Vagina (tissue), 2 donors: ENCODE data around the gene DDX20. TPM values are rescaled to one million over a fixed set of nuclear protein-coding genes. Genes with fewer than 3 reads are reported as not detected.

Experiments
- DNase-seq, 2 donors: peaks; one replicate each; pipeline ENCODE4 v3.0.0-alpha.2; 2017; ENCODE audit errors: extremely low spot score in 2 of 2
- H3K27ac ChIP-seq: fragments of 200-600 bp; sonication (generic); one replicate; pipeline ENCODE4 v1.5.1; 2019
- H3K27me3 ChIP-seq: fragments of 200-600 bp; sonication (generic); one replicate; pipeline ENCODE4 v1.5.1; 2019
- H3K36me3 ChIP-seq, 2 donors: fragments of 200-600 bp; sonication (generic); one replicate each; pipeline ENCODE4 v1.5.1; 2017 to 2019
- H3K4me1 ChIP-seq: fragments of 200-600 bp; sonication (generic); one replicate; pipeline ENCODE4 v1.5.1; 2019
- H3K4me3 ChIP-seq, 2 donors: fragments of 200-600 bp; sonication (generic); 1 replicate in 1 of 2; 2 replicates in 1 of 2; pipeline ENCODE4 v1.5.1; 2016 to 2019
- H3K9me3 ChIP-seq: fragments of 200-600 bp; sonication (generic); one replicate; pipeline ENCODE4 v1.5.1; 2019
- CTCF ChIP-seq, 3 experiments: fragments of 450-650 bp in 2 of 3; fragments of 200-600 bp in 1 of 3; sonication (generic) in 1 of 3; IDR thresholded peaks; one replicate each; pipeline ENCODE4 v1.5.1; 2017 to 2019; ENCODE audit warnings: antibody characterized with exemption in 3 of 3, mild to moderate bottlenecking in 2 of 3, moderate library complexity in 2 of 3
- POLR2A ChIP-seq, 2 donors: fragments of 450-650 bp; IDR thresholded peaks; one replicate each; pipeline ENCODE4 v1.6.1; 2017; ENCODE audit warnings: antibody characterized with exemption in 2 of 2, mild to moderate bottlenecking in 2 of 2, moderate library complexity in 2 of 2
- POLR2AphosphoS5 ChIP-seq, 2 donors: sonication (generic); formaldehyde crosslinking; IDR thresholded peaks; one replicate each; pipeline ENCODE4 v1.9.0; 2017; ENCODE audit warnings: antibody characterized with exemption in 2 of 2, mild to moderate bottlenecking in 2 of 2, low read depth in 1 of 2; ENCODE audit not compliant: insufficient read depth in 1 of 2
- intact Hi-C: fragments of 100-400 bp; cut with DNase I; formaldehyde crosslinking; loops from one replicate; pipeline ENCODE4 v1.15.1; 2023
- total RNA-seq: library from RNA; depleted of rRNA; stranded (reverse); fragments of >200 nt; gene quantifications from one replicate; pipeline ENCODE4 v1.2.3, GENCODE V29; 2016

Gene DDX20
- total RNA-seq, 1 donor from 2014 or later: 16.2 TPM

- H3K4me3 ChIP-seq: no peak overlapping the region
- H3K27ac ChIP-seq: no peak overlapping the region
- H3K27me3 ChIP-seq: no peaks in the 10 kb centered on the region
- peak in 1 of 2 donors; percentile 64 for DNase-seq
- H3K4me1 ChIP-seq: peaks cover 5% of the 10 kb centered on the region
- TF ChIP-seq POLR2A (IDR thresholded peaks at IDR 0.05) (no peak), POLR2AphosphoS5 (IDR thresholded peaks at IDR 0.05; ENCODE audit: insufficient read depth in 1 of 2, low read depth in 1 of 2) (no peak), CTCF (IDR thresholded peaks at IDR 0.05) (no peak)
- no peaks in the 10 kb centered on the region for H3K36me3 ChIP-seq
- intact Hi-C loops: loop anchor here (10.0 kb wide), 1 partner anchor 238 kb away; the partner anchor contains the start of genes ADORA3 and TMIGD3
- no peaks in the 10 kb centered on the region for H3K9me3 ChIP-seq
Observed at GRCh38 chr1:111742938-111743549, 12.7 kb upstream of the DDX20 start.

- H3K27me3 ChIP-seq: no peaks in the 10 kb centered on the region
- H3K36me3 ChIP-seq: no peaks in the 10 kb centered on the region
- H3K4me3 ChIP-seq: no peak overlapping the region
- peak; percentile 64 to 70 for DNase-seq
- H3K9me3 ChIP-seq: no peaks in the 10 kb centered on the region
- H3K27ac ChIP-seq: no peak overlapping the region
- TF ChIP-seq POLR2AphosphoS5 (IDR thresholded peaks at IDR 0.05; ENCODE audit: insufficient read depth in 1 of 2, low read depth in 1 of 2): no peak
- no peaks in the 10 kb centered on the region for H3K4me1 ChIP-seq
- intact Hi-C loops: loop anchor here (10.0 kb wide), 1 partner anchor 239 kb away; the partner anchor contains the start of genes ADORA3 and TMIGD3
Observed at GRCh38 chr1:111743679-111744101, 12.0 kb upstream of the DDX20 start.

GRCh38 chr1:111745675-111746613, 9.8 kb upstream of the DDX20 start:
- Histone ChIP-seq H3K27ac (no peak overlapping the region), H3K9me3 (no peaks in the 10 kb centered on the region), H3K27me3 (no peaks in the 10 kb centered on the region), H3K36me3 (no peaks in the 10 kb centered on the region), H3K4me3 (no peak overlapping the region), H3K4me1 (no peaks in the 10 kb centered on the region)
- peak; percentile 79 to 84 for DNase-seq
- TF ChIP-seq POLR2AphosphoS5 (IDR thresholded peaks at IDR 0.05; ENCODE audit: insufficient read depth in 1 of 2, low read depth in 1 of 2): no peak
- no peak for TF ChIP-seq CTCF (IDR thresholded peaks at IDR 0.05)
- no peak for TF ChIP-seq POLR2A (IDR thresholded peaks at IDR 0.05)
- intact Hi-C loops: loop anchor here (10.0 kb wide), 1 partner anchor 241 kb away; the partner anchor contains the start of genes ADORA3 and TMIGD3

- no peak overlapping the region for H3K27ac ChIP-seq
- TF ChIP-seq CTCF (IDR thresholded peaks at IDR 0.05) (no peak), POLR2AphosphoS5 (IDR thresholded peaks at IDR 0.05; ENCODE audit: insufficient read depth in 1 of 2, low read depth in 1 of 2) (no peak), POLR2A (IDR thresholded peaks at IDR 0.05) (no peak)
- no peaks in the 10 kb centered on the region for H3K9me3 ChIP-seq
- H3K27me3 ChIP-seq: no peaks in the 10 kb centered on the region
- no peak overlapping the region for H3K4me3 ChIP-seq
- DNase-seq: no peak
- H3K36me3 ChIP-seq: no peaks in the 10 kb centered on the region
- H3K4me1 ChIP-seq: no peaks in the 10 kb centered on the region
- intact Hi-C loops: loop anchor here (10.0 kb wide), 1 partner anchor 242 kb away; the partner anchor contains the start of genes ADORA3 and TMIGD3
Observed at GRCh38 chr1:111746614-111746999, 9.1 kb upstream of the DDX20 start.

- Histone ChIP-seq H3K9me3 (no peaks in the 10 kb centered on the region), H3K36me3 (no peaks in the 10 kb centered on the region), H3K27me3 (no peaks in the 10 kb centered on the region), H3K4me3 (no peak overlapping the region), H3K4me1 (no peaks in the 10 kb centered on the region), H3K27ac (no peak overlapping the region)
- intact Hi-C loops: loop anchor here (10.0 kb wide), 1 partner anchor 243 kb away; the partner anchor contains the start of genes ADORA3 and TMIGD3
- TF ChIP-seq CTCF (IDR thresholded peaks at IDR 0.05) (peak; percentile 41 to 58 (median 46)), POLR2AphosphoS5 (IDR thresholded peaks at IDR 0.05; ENCODE audit: insufficient read depth in 1 of 2, low read depth in 1 of 2) (no peak)
- peak in 1 of 2 donors; percentile 83 for DNase-seq
Observed at GRCh38 chr1:111747282-111747734, 8.4 kb upstream of the DDX20 start.
